Upper lobe of right lung (tissue), 1 donor: ENCODE results near the gene KIAA0232. TPM values are rescaled to one million over a fixed set of nuclear protein-coding genes. Genes with fewer than 3 reads are reported as not detected.

Source experiments
- ATAC-seq: fragments of 200-7000 bp; cut with Tn5 transposase; one replicate; pipeline ENCODE4 v1.9.1; 2020; ENCODE audit warnings: mild to moderate bottlenecking, moderate library complexity
- DNase-seq: peaks from one replicate; pipeline ENCODE4 v3.0.0-alpha.2; 2020
- H3K27ac ChIP-seq: fragments of 200-600 bp; one replicate; pipeline ENCODE4 v1.8.0; 2022
- H3K27me3 ChIP-seq: fragments of 200-600 bp; one replicate; pipeline ENCODE4 v1.8.0; 2022; ENCODE audit warnings: mild to moderate bottlenecking
- H3K36me3 ChIP-seq: fragments of 200-600 bp; one replicate; pipeline ENCODE4 v1.8.0; 2022
- H3K4me1 ChIP-seq: fragments of 200-600 bp; one replicate; pipeline ENCODE4 v1.8.0; 2022
- H3K4me3 ChIP-seq: fragments of 200-600 bp; one replicate; pipeline ENCODE4 v1.8.0; 2022; ENCODE audit warnings: mild to moderate bottlenecking
- H3K9me3 ChIP-seq: fragments of 200-600 bp; one replicate; pipeline ENCODE4 v1.8.0; 2022
- CTCF ChIP-seq: fragments of 200-600 bp; IDR thresholded peaks from one replicate; pipeline ENCODE4 v1.8.0; 2022; ENCODE audit warnings: antibody characterized with exemption
- intact Hi-C: fragments of 100-400 bp; cut with DNase I; formaldehyde crosslinking; loops from one replicate; pipeline ENCODE4 v1.11.0; 2022
- total RNA-seq: library from RNA; stranded (reverse); fragmentation: NEBNext Ultra II Directional; extraction: Animal tissue kit (Norgen Biotek cat#: 25700); gene quantifications from one replicate; pipeline ENCODE4 v1.2.1, GENCODE V29; 2021
- donor health status: DM: no; HTN: yes; CAD: no; lungs with severe emphysema.

KIAA0232 gene
- total RNA-seq, 1 donor from 2014 or later = 30.9 TPM

GRCh38 chr4:6771229-6771671 is 11.3 kb upstream of the KIAA0232 start:
- intact Hi-C loops = no loop called here
- DNase-seq = peak; percentile 58
- no peak overlapping the region for H3K4me3 ChIP-seq

GRCh38 chr4:6772223-6772928 is 10.2 kb upstream of the KIAA0232 start:
- Histone ChIP-seq H3K27me3 (no peaks in the 10 kb centered on the region), H3K4me1 (peaks cover 4% of the 10 kb centered on the region), H3K27ac (no peak overlapping the region), H3K36me3 (no peaks in the 10 kb centered on the region), H3K4me3 (no peak overlapping the region), H3K9me3 (no peaks in the 10 kb centered on the region)
- no peak for TF ChIP-seq CTCF
- ATAC-seq = no peak
- DNase-seq = no peak
- intact Hi-C loops = no loop called here

More at GRCh38 chr4:6771229-6771671, 11.3 kb upstream of the KIAA0232 start:
- Histone ChIP-seq H3K27ac (no peak overlapping the region), H3K36me3 (no peaks in the 10 kb centered on the region), H3K9me3 (no peaks in the 10 kb centered on the region), H3K27me3 (no peaks in the 10 kb centered on the region), H3K4me1 (peaks cover 3% of the 10 kb centered on the region)
- no peak for ATAC-seq
- no peak for TF ChIP-seq CTCF

- ATAC-seq = no peak
These were observed 9.4 kb upstream of the KIAA0232 start for GRCh38 chr4:6773106-6773505.

GRCh38 chr4:6773616-6774540 is 8.6 kb upstream of the KIAA0232 start:
- no peaks in the 10 kb centered on the region for H3K9me3 ChIP-seq
- H3K4me3 ChIP-seq = no peak overlapping the region
- peaks cover 4% of the 10 kb centered on the region for H3K4me1 ChIP-seq
- no peaks in the 10 kb centered on the region for H3K36me3 ChIP-seq
- no peak for TF ChIP-seq CTCF
- no peak overlapping the region for H3K27ac ChIP-seq
- intact Hi-C loops = no loop called here
- ATAC-seq = peak; percentile 8
- DNase-seq = no peak
- no peaks in the 10 kb centered on the region for H3K27me3 ChIP-seq

More at GRCh38 chr4:6773106-6773505, 9.4 kb upstream of the KIAA0232 start:
- no peak for TF ChIP-seq CTCF
- Histone ChIP-seq H3K27me3 (no peaks in the 10 kb centered on the region), H3K4me3 (no peak overlapping the region), H3K4me1 (peaks cover 7% of the 10 kb centered on the region), H3K27ac (no peak overlapping the region), H3K9me3 (no peaks in the 10 kb centered on the region), H3K36me3 (no peaks in the 10 kb centered on the region)
- intact Hi-C loops = no loop called here
- no peak for DNase-seq

- ATAC-seq = no peak
- no peaks in the 10 kb centered on the region for H3K9me3 ChIP-seq
- intact Hi-C loops = no loop called here
- no peaks in the 10 kb centered on the region for H3K36me3 ChIP-seq
- H3K4me1 ChIP-seq = peaks cover 4% of the 10 kb centered on the region
- DNase-seq = no peak
- no peak overlapping the region for H3K4me3 ChIP-seq
- no peaks in the 10 kb centered on the region for H3K27me3 ChIP-seq
- no peak for TF ChIP-seq CTCF
- H3K27ac ChIP-seq = no peak overlapping the region
These were observed 6.8 kb upstream of the KIAA0232 start for GRCh38 chr4:6775746-6776145.
